GM19043 (cell line): ENCODE measurements around the gene PITHD1.
"Not testable (repeated sequence)": the region's sequence is repeated elsewhere in the genome, so short reads cannot be mapped to it uniquely, and the experiment has no call there.

Source experiments
- ATAC-seq: cut with Tn5 transposase; IDR thresholded peaks from one replicate; pipeline ENCODE4 v1.9.1; 2021; ENCODE audit warnings: low read depth; ENCODE audit not compliant: unreplicated experiment

PITHD1 gene

DNA sequence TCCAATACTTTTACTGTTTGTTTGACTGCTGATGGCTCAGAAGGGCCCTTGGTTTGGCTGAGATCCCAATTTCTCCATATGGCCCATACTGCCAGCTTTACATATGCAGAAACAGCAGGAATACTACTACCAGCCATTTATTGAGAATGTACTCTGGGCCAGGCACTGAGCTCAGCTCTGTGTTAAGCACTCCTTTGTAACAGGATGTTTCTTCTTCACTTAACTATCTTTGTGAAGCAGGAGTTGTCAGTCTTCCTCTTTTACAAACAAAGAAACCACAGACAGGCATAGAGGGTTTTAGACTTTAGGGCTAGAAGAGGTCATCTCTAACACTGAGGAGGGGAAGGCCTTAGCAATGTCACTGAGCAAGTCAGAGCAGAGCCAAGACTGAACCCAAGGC, 38.7 kb downstream of the PITHD1 start:
- no peak for ATAC-seq

- no peak for ATAC-seq
These were observed 39.4 kb downstream of the PITHD1 start for GRCh38 chr1:23817633-23818032.

DNA sequence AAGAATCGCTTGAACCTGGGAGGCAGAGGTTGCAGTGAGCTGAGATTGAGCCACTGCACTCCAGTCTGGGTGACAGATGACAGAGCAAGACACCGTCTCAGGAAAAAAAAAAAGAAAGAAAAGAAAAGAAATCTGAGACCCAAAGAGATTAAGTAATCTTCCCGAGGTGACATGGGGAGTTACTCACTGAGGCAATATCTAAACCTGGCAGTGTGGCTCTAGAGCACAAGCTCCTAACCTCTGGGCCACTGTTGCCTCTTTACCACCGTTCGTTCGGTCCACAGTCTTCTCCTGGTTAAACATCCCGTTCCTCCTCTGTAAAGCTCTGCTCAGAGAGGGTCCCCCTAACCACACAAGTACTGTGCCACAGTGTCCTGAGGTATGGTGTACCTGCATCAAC, 45.5 kb downstream of the PITHD1 start:
- no peak for ATAC-seq

- ATAC-seq: no peak
These were observed 46.5 kb downstream of the PITHD1 start for GRCh38 chr1:23824711-23825075.

- no peak for ATAC-seq
These were observed 47.0 kb downstream of the PITHD1 start, which contains the start of gene HMGCL for GRCh38 chr1:23825076-23825761. Gene HMGCL (minus strand): TSS chr1:23825429. CDS start chr1:23825415, 14 bp downstream.

DNA sequence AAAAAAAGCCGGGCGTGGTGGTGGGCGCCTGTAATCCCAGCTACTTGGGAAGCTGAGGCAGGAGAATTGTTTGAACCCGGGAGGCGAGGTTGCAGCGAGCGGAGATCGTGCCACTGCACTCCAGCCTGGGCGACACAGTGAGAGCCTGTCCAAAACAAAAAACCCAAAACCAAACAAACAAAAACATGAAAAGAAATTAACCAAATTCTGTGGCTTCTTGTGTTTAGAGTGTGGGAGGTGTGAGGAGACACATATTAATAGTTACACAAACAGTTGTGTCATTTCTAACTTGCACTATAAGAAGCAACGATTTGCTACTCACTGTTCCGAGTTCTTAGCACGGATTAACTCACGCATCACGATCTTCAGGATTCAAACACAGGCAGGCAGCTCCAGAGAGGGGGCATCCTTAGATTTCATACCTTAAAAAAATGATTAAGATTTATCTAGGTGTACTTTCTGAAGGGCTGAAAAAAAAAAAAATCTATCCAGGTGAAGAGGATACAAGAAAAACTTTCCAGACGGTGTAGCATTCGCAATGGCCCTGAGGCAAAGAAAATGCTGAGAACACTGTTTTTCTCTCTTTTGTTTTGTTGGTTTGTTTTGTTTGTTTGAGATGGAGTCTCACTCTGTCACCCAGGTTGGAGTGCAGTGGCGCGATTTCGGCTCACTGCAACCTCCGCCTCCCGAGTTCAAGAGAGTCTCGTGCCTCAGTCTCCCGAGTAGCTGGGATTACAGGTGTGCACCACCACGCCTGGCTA, 47.7 kb downstream of the PITHD1 start:
- ATAC-seq: no peak

- ATAC-seq: not testable (repeated sequence)
These were observed 48.4 kb downstream of the PITHD1 start for GRCh38 chr1:23826590-23826989.

- no peak for ATAC-seq
These were observed 49.5 kb downstream of the PITHD1 start for GRCh38 chr1:23827717-23828116.

- not testable (repeated sequence) for ATAC-seq
These were observed 55.9 kb downstream of the PITHD1 start for GRCh38 chr1:23834156-23834555.

DNA sequence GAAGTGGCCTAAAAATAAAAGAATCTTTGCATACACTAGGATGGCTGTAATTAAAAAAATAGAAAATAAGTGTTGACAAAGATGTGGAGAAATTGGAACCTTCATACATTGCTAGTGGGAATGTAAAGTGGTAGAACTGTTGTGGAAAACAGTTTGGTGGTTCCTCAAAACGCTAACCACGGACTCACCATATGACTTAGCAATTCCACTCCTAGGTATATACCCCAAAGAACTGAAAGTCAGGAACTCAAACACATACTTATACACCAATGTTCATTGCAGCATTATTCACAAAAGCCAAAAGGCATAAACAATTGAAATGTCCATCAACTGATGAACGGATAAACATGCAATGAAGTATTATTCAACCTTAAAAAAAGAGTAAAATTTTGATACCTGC, 57.8 kb downstream of the PITHD1 start:
- ATAC-seq: no peak
